C4-2B (cell line): Measurements from ENCODE around the gene INSR.

Experiments used
- H3K27ac ChIP-seq: fragments of 450-650 bp; 2 replicates; pipeline ENCODE4 v1.5.1; 2017
- ZFX ChIP-seq: fragments of 450-650 bp; IDR thresholded peaks from 2 replicates; pipeline ENCODE4 v1.6.1; 2017
- TF ChIP-seq, protein P1 (sequence below): fragments of 450-650 bp; conservative IDR thresholded peaks from 2 replicates; pipeline ENCODE4 v1.5.1; 2017; ENCODE audit warnings: mild to moderate bottlenecking

INSR gene

GRCh38 chr19:7226739-7227138 lies 67.5 kb downstream of the INSR start:
- TF ChIP-seq ZFX: no peak
- TF ChIP-seq, protein P1, sequence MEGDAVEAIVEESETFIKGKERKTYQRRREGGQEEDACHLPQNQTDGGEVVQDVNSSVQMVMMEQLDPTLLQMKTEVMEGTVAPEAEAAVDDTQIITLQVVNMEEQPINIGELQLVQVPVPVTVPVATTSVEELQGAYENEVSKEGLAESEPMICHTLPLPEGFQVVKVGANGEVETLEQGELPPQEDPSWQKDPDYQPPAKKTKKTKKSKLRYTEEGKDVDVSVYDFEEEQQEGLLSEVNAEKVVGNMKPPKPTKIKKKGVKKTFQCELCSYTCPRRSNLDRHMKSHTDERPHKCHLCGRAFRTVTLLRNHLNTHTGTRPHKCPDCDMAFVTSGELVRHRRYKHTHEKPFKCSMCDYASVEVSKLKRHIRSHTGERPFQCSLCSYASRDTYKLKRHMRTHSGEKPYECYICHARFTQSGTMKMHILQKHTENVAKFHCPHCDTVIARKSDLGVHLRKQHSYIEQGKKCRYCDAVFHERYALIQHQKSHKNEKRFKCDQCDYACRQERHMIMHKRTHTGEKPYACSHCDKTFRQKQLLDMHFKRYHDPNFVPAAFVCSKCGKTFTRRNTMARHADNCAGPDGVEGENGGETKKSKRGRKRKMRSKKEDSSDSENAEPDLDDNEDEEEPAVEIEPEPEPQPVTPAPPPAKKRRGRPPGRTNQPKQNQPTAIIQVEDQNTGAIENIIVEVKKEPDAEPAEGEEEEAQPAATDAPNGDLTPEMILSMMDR: no peak
- no peak overlapping the region for H3K27ac ChIP-seq

GRCh38 chr19:7225741-7226140 lies 68.5 kb downstream of the INSR start:
- no peak overlapping the region for H3K27ac ChIP-seq
- TF ChIP-seq, protein P1: no peak
- TF ChIP-seq ZFX: no peak

- no peak for TF ChIP-seq ZFX
- TF ChIP-seq, protein P1: no peak
- no peak overlapping the region for H3K27ac ChIP-seq
Measured at GRCh38 chr19:7224995-7225394, 69.2 kb downstream of the INSR start.

GRCh38 chr19:7224209-7224686 lies 70.0 kb downstream of the INSR start:
- no peak for TF ChIP-seq ZFX
- TF ChIP-seq, protein P1: no peak
- H3K27ac ChIP-seq: no peak overlapping the region

- TF ChIP-seq, protein P1: no peak
- TF ChIP-seq ZFX: no peak
- no peak overlapping the region for H3K27ac ChIP-seq
Measured at GRCh38 chr19:7223429-7223828, 70.8 kb downstream of the INSR start.

GRCh38 chr19:7219056-7219455 lies 75.2 kb downstream of the INSR start:
- no peak for TF ChIP-seq ZFX
- TF ChIP-seq, protein P1: no peak
- H3K27ac ChIP-seq: no peak overlapping the region

GRCh38 chr19:7217861-7218260 lies 76.4 kb downstream of the INSR start:
- TF ChIP-seq, protein P1: no peak
- TF ChIP-seq ZFX: no peak
- H3K27ac ChIP-seq: no peak overlapping the region
